ENCODE data around the gene STIM1. TPM values are rescaled to one million over a fixed set of nuclear protein-coding genes. Genes with fewer than 3 reads are reported as not detected.

STIM1 gene
- 10 to 100 TPM; 56.1 to 74.8 (median 72.5) TPM for total RNA-seq
- long read RNA-seq, donor 1, full-length matches to known transcripts, result 34 of 72 reads
- long read RNA-seq, donor 1, partial matches to known transcripts, result 24 of 72 reads
- long read RNA-seq, donor 1, other reads (novel, unspliced or antisense), result 14 of 72 reads
- long read RNA-seq, donor 2, full-length matches to known transcripts, result 7 of 21 reads
- long read RNA-seq, donor 2, partial matches to known transcripts, result 12 of 21 reads
- long read RNA-seq, donor 2, other reads (novel, unspliced or antisense), result 2 of 21 reads

- H3K4me3 ChIP-seq, result peak within 1 kb of the TSS; percentile 79
- no peaks in the 10 kb centered on the region for H3K9me3 ChIP-seq
- H3K36me3 ChIP-seq (ENCODE audit: low read depth), result no peaks in the 10 kb centered on the region
- H3K4me1 ChIP-seq (ENCODE audit: low read depth), result peaks cover 34% of the 10 kb centered on the region
- ATAC-seq (peak; percentile 90), DNase-seq (peak; percentile 96 to 98 (median 97))
- intact Hi-C loops (cut with DNase I, micrococcal nuclease), result no loop called here
- peak; percentile 97 for TF ChIP-seq CTCF (IDR thresholded peaks at IDR 0.05)
Measured at GRCh38 chr11:3854977-3855807, at the start of gene STIM1. TSS of gene STIM1 (plus strand) at chr11:3855664. CDS start at chr11:3856271, 607 bp downstream.

GRCh38 chr11:3807909-3808860 lies 47.3 kb upstream of the STIM1 start, which contains the start of gene PGAP2:
TSS of gene PGAP2 (plus strand) at chr11:3808560. CDS start at chr11:3811260, 2,700 bp downstream.
- no peaks in the 10 kb centered on the region for H3K9me3 ChIP-seq
- H3K36me3 ChIP-seq (ENCODE audit: low read depth), result no peaks in the 10 kb centered on the region
- peak within 1 kb of the TSS; percentile 51 for H3K4me3 ChIP-seq
- TF ChIP-seq CTCF (IDR thresholded peaks at IDR 0.05), result peak; percentile 63
- ATAC-seq (peak; percentile 85), DNase-seq (peak; percentile 83 to 85 (median 83))
- intact Hi-C loops (cut with DNase I, micrococcal nuclease), result no loop called here
- no peaks in the 10 kb centered on the region for H3K4me1 ChIP-seq (ENCODE audit: low read depth)

GRCh38 chr11:3808861-3809623 lies 46.4 kb upstream of the STIM1 start:
- Histone ChIP-seq H3K36me3 (ENCODE audit: low read depth) (no peaks in the 10 kb centered on the region), H3K4me1 (ENCODE audit: low read depth) (no peaks in the 10 kb centered on the region), H3K9me3 (no peaks in the 10 kb centered on the region), H3K4me3 (peak overlapping the region; percentile 51)
- peak; percentile 22 for TF ChIP-seq CTCF (IDR thresholded peaks at IDR 0.05)
- intact Hi-C loops (cut with DNase I, micrococcal nuclease), result no loop called here
- ATAC-seq (peak; percentile 85), DNase-seq (peak in 1 of 3 donors; percentile 60)

GRCh38 chr11:3809624-3809928 lies 45.9 kb upstream of the STIM1 start:
- no peak for DNase-seq
- no peaks in the 10 kb centered on the region for H3K4me1 ChIP-seq (ENCODE audit: low read depth)
- no peak overlapping the region for H3K4me3 ChIP-seq
- intact Hi-C loops (cut with DNase I, micrococcal nuclease), result no loop called here
- TF ChIP-seq CTCF (IDR thresholded peaks at IDR 0.05), result no peak
- H3K36me3 ChIP-seq (ENCODE audit: low read depth), result no peaks in the 10 kb centered on the region
- no peak for ATAC-seq
- H3K9me3 ChIP-seq, result no peaks in the 10 kb centered on the region

- no peak for ATAC-seq
- no peak for TF ChIP-seq CTCF (IDR thresholded peaks at IDR 0.05)
- Histone ChIP-seq H3K36me3 (ENCODE audit: low read depth) (no peaks in the 10 kb centered on the region), H3K9me3 (no peaks in the 10 kb centered on the region), H3K4me1 (ENCODE audit: low read depth) (no peaks in the 10 kb centered on the region), H3K4me3 (no peak overlapping the region)
- DNase-seq, result no peak
- intact Hi-C loops (cut with DNase I, micrococcal nuclease), result no loop called here
Measured at GRCh38 chr11:3810446-3810845, 45.0 kb upstream of the STIM1 start.

Data from mucosa of descending colon (tissue), 3 donors.